BLaER1 treated with 17β-estradiol and CSF1 and Interleukin-3, amounts not matched to agents 10 nM and 100 nM (cell line): ENCODE results near the gene SBK1.

Experiments
- H3K27ac ChIP-seq, 11 experiments: shearing (Covaris generic); formaldehyde crosslinking; 2 replicates each; pipeline ENCODE4 v1.8.1; 2022
- H3K27me3 ChIP-seq, 11 experiments: shearing (Covaris generic); formaldehyde crosslinking; 2 replicates each; pipeline ENCODE4 v1.8.1; 2022
- H3K36me3 ChIP-seq, 11 experiments: shearing (Covaris generic); formaldehyde crosslinking; 2 replicates each; pipeline ENCODE4 v1.8.1; 2022
- H3K4me1 ChIP-seq, 10 experiments: shearing (Covaris generic); formaldehyde crosslinking; 2 replicates each; pipeline ENCODE4 v1.8.1; 2022
- H3K4me2 ChIP-seq, 11 experiments: shearing (Covaris generic); formaldehyde crosslinking; 2 replicates each; pipeline ENCODE4 v1.8.1; 2022
- H3K4me3 ChIP-seq, 10 experiments: shearing (Covaris generic); formaldehyde crosslinking; 2 replicates each; pipeline ENCODE4 v1.8.1; 2022
- H3K9ac ChIP-seq, 11 experiments: shearing (Covaris generic); formaldehyde crosslinking; 2 replicates each; pipeline ENCODE4 v1.8.1; 2022
- H3K9me3 ChIP-seq, 11 experiments: shearing (Covaris generic); formaldehyde crosslinking; replicated peaks in 1 of 11; 2 replicates each; pipeline ENCODE4 v1.8.1; 2022
- H4K20me1 ChIP-seq, 11 experiments: shearing (Covaris generic); formaldehyde crosslinking; 2 replicates each; pipeline ENCODE4 v1.8.1; 2022
- Cebpa-rat ChIP-seq, 11 experiments: shearing (Covaris generic); IDR thresholded peaks; 2 replicates each; pipeline ENCODE4 v1.8.1; 2022

SBK1 gene

GRCh38 chr16:28260193-28260592, 32.1 kb upstream of the SBK1 start:
- H3K9me3 ChIP-seq, result peaks cover 0 to 4% (median 0%) of the 10 kb centered on the region in 11 experiments; a peak in 1 of 22 replicates
- peak overlapping the region in 1 of 11 experiments; percentile 75; a peak in 3 of 22 replicates for H3K4me2 ChIP-seq
- H3K27me3 ChIP-seq, result no peaks in the 10 kb centered on the region
- no peak for TF ChIP-seq Cebpa-rat (IDR thresholded peaks at IDR 0.05)
- peaks cover 11 to 51% (median 35%) of the 10 kb centered on the region in 10 experiments; a peak in 19 of 20 replicates for H3K4me1 ChIP-seq
- H3K36me3 ChIP-seq, result no peaks in the 10 kb centered on the region
- H4K20me1 ChIP-seq, result no peaks in the 10 kb centered on the region
- no peak overlapping the region for H3K27ac ChIP-seq
- H3K9ac ChIP-seq, result no peak overlapping the region
- no peak overlapping the region for H3K4me3 ChIP-seq

- no peak for TF ChIP-seq Cebpa-rat (IDR thresholded peaks at IDR 0.05)
- H3K9me3 ChIP-seq, result peaks cover 0 to 4% (median 0%) of the 10 kb centered on the region in 11 experiments; a peak in 1 of 22 replicates
- peak overlapping the region in 2 of 11 experiments; percentile 0 to 9; a peak in 1 of 22 replicates for H3K9ac ChIP-seq
- no peak overlapping the region for H3K4me3 ChIP-seq
- H4K20me1 ChIP-seq, result no peaks in the 10 kb centered on the region
- no peaks in the 10 kb centered on the region for H3K27me3 ChIP-seq
- no peaks in the 10 kb centered on the region for H3K36me3 ChIP-seq
- H3K4me1 ChIP-seq, result peaks cover 11 to 51% (median 35%) of the 10 kb centered on the region in 10 experiments; a peak in 19 of 20 replicates
- H3K27ac ChIP-seq, result no peak overlapping the region
- H3K4me2 ChIP-seq, result peak overlapping the region in 9 of 11 experiments; percentile 9 to 64 (median 42); a peak in 16 of 22 replicates
Observed at GRCh38 chr16:28261942-28262341, 30.4 kb upstream of the SBK1 start.

- H3K4me1 ChIP-seq, result peaks cover 9 to 49% (median 32%) of the 10 kb centered on the region in 10 experiments; a peak in 19 of 20 replicates
- H3K9me3 ChIP-seq, result peaks cover 0 to 4% (median 0%) of the 10 kb centered on the region in 11 experiments; a peak in 1 of 22 replicates
- H4K20me1 ChIP-seq, result no peaks in the 10 kb centered on the region
- H3K9ac ChIP-seq, result no peak overlapping the region
- no peak overlapping the region for H3K4me3 ChIP-seq
- no peaks in the 10 kb centered on the region for H3K36me3 ChIP-seq
- no peak for TF ChIP-seq Cebpa-rat (IDR thresholded peaks at IDR 0.05)
- peak overlapping the region in 1 of 11 experiments; percentile 64; a peak in 3 of 22 replicates for H3K4me2 ChIP-seq
- no peak overlapping the region for H3K27ac ChIP-seq
- H3K27me3 ChIP-seq, result no peaks in the 10 kb centered on the region
Observed at GRCh38 chr16:28263305-28263704, 29.0 kb upstream of the SBK1 start.

GRCh38 chr16:28264656-28265055, 27.7 kb upstream of the SBK1 start:
- H3K4me2 ChIP-seq, result peak overlapping the region in 5 of 11 experiments; percentile 7 to 36 (median 18); a peak in 5 of 22 replicates
- H3K27me3 ChIP-seq, result no peaks in the 10 kb centered on the region
- no peak overlapping the region for H3K27ac ChIP-seq
- no peaks in the 10 kb centered on the region for H3K36me3 ChIP-seq
- H3K4me1 ChIP-seq, result peaks cover 0 to 35% (median 18%) of the 10 kb centered on the region in 10 experiments; a peak in 15 of 20 replicates
- H3K9me3 ChIP-seq, result peaks cover 0 to 4% (median 0%) of the 10 kb centered on the region in 11 experiments; a peak in 1 of 22 replicates
- no peak overlapping the region for H3K9ac ChIP-seq
- no peaks in the 10 kb centered on the region for H4K20me1 ChIP-seq
- H3K4me3 ChIP-seq, result no peak overlapping the region
- no peak for TF ChIP-seq Cebpa-rat (IDR thresholded peaks at IDR 0.05)

GRCh38 chr16:28265822-28266221, 26.5 kb upstream of the SBK1 start:
- peaks cover 0 to 5% (median 0%) of the 10 kb centered on the region in 11 experiments; a peak in 1 of 22 replicates for H3K9me3 ChIP-seq
- no peak overlapping the region for H3K4me2 ChIP-seq
- H3K27me3 ChIP-seq, result no peaks in the 10 kb centered on the region
- H3K9ac ChIP-seq, result no peak overlapping the region
- H3K27ac ChIP-seq, result no peak overlapping the region
- H3K36me3 ChIP-seq, result no peaks in the 10 kb centered on the region
- peaks cover 0 to 28% (median 16%) of the 10 kb centered on the region in 10 experiments; a peak in 15 of 20 replicates for H3K4me1 ChIP-seq
- no peak overlapping the region for H3K4me3 ChIP-seq
- H4K20me1 ChIP-seq, result no peaks in the 10 kb centered on the region
- TF ChIP-seq Cebpa-rat (IDR thresholded peaks at IDR 0.05), result no peak

GRCh38 chr16:28267356-28267755, 25.0 kb upstream of the SBK1 start:
- TF ChIP-seq Cebpa-rat (IDR thresholded peaks at IDR 0.05), result no peak
- Histone ChIP-seq H3K9me3 (peaks cover 0 to 10% (median 6%) of the 10 kb centered on the region in 11 experiments; a peak in 6 of 22 replicates), H3K27me3 (no peaks in the 10 kb centered on the region)

GRCh38 chr16:28273511-28273910, 18.8 kb upstream of the SBK1 start:
- Histone ChIP-seq H4K20me1 (no peaks in the 10 kb centered on the region), H3K4me1 (peaks cover 6 to 25% (median 23%) of the 10 kb centered on the region in 10 experiments; a peak in 18 of 20 replicates), H3K4me3 (no peak overlapping the region), H3K9me3 (peaks cover 0 to 7% (median 6%) of the 10 kb centered on the region in 11 experiments; a peak in 5 of 22 replicates), H3K4me2 (no peak overlapping the region), H3K27me3 (no peaks in the 10 kb centered on the region), H3K36me3 (no peaks in the 10 kb centered on the region), H3K27ac (no peak overlapping the region), H3K9ac (no peak overlapping the region)
- TF ChIP-seq Cebpa-rat (IDR thresholded peaks at IDR 0.05), result no peak

More at GRCh38 chr16:28267356-28267755, 25.0 kb upstream of the SBK1 start:
- no peak overlapping the region for H3K4me3 ChIP-seq
- peaks cover 0 to 17% (median 7%) of the 10 kb centered on the region in 10 experiments; a peak in 15 of 20 replicates for H3K4me1 ChIP-seq
- no peaks in the 10 kb centered on the region for H4K20me1 ChIP-seq
- no peak overlapping the region for H3K9ac ChIP-seq
- H3K27ac ChIP-seq, result no peak overlapping the region
- no peaks in the 10 kb centered on the region for H3K36me3 ChIP-seq
- no peak overlapping the region for H3K4me2 ChIP-seq

- H3K9ac ChIP-seq, result no peak overlapping the region
- no peak overlapping the region for H3K4me3 ChIP-seq
- no peaks in the 10 kb centered on the region for H4K20me1 ChIP-seq
- H3K27me3 ChIP-seq, result no peaks in the 10 kb centered on the region
- H3K4me2 ChIP-seq, result no peak overlapping the region
- no peaks in the 10 kb centered on the region for H3K36me3 ChIP-seq
- peaks cover 6 to 36% (median 26%) of the 10 kb centered on the region in 10 experiments; a peak in 18 of 20 replicates for H3K4me1 ChIP-seq
- TF ChIP-seq Cebpa-rat (IDR thresholded peaks at IDR 0.05), result no peak
- no peak overlapping the region for H3K27ac ChIP-seq
- H3K9me3 ChIP-seq, result peaks cover 0 to 7% (median 6%) of the 10 kb centered on the region in 11 experiments; a peak in 5 of 22 replicates
Observed at GRCh38 chr16:28274676-28275075, 17.6 kb upstream of the SBK1 start.

GRCh38 chr16:28276301-28276700, 16.0 kb upstream of the SBK1 start:
- Histone ChIP-seq H3K4me1 (peaks cover 6 to 37% (median 26%) of the 10 kb centered on the region in 10 experiments; a peak in 18 of 20 replicates), H3K27me3 (no peaks in the 10 kb centered on the region), H3K4me2 (peak overlapping the region in 9 of 11 experiments; percentile 14 to 76 (median 66); a peak in 18 of 22 replicates), H3K36me3 (no peaks in the 10 kb centered on the region), H4K20me1 (no peaks in the 10 kb centered on the region), H3K4me3 (no peak overlapping the region), H3K9ac (peak overlapping the region in 6 of 11 experiments; percentile 10 to 43 (median 31); a peak in 6 of 22 replicates), H3K27ac (no peak overlapping the region), H3K9me3 (peaks cover 0 to 3% (median under 1%) of the 10 kb centered on the region in 11 experiments; a peak in 4 of 22 replicates)
- TF ChIP-seq Cebpa-rat (IDR thresholded peaks at IDR 0.05), result no peak
